Measurements from ENCODE around the gene SKOR1. TPM values are rescaled to one million over a fixed set of nuclear protein-coding genes. Genes with fewer than 3 reads are reported as not detected.

Gene SKOR1
- total RNA-seq, 2 donors from 2014 or later = 0.78 to 3.5 TPM

DNA sequence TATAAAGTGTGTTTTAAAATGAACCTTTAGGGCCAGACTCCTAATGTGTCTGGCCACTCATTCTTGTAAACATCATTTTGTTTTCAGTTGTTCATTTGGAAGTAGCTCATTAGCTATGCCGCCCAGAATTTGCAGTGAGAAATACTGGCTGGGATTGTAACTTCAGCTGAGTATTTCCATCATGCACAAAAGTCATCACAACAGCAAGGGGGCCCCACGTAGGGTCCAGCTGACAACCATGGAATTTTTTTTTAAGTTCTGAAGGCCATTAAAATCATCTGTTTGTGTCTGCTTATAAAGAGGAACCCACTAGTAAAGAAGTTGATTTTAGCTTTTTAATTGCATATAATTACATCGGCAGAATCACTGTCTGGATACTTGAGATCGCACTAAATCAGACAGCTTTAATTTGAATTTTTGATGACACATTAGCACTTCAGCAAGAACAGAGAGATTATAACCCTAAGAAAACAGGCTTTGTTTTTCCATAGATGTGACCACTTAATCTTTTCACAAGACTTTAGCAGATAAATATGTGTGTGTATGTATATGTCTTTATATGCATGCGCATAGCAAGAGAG, 46.3 kb upstream of the SKOR1 start:
- H3K4me1 ChIP-seq (ENCODE audit: control insufficient read depth in 1 of 2, low read depth in 2 of 2) = no peaks in the 10 kb centered on the region
- H3K36me3 ChIP-seq = peaks cover 3% of the 10 kb centered on the region
- no peaks in the 10 kb centered on the region for H3K27me3 ChIP-seq (replicated peaks; ENCODE audit: insufficient read depth)
- no peak overlapping the region for H3K4me3 ChIP-seq
- DNase-seq (ENCODE audit: low spot score) (no peak), ATAC-seq (ENCODE audit: insufficient number of reproducible peaks, low FRiP score, low read depth) (no peak)
- H3K27ac ChIP-seq = no peak overlapping the region
- TF ChIP-seq, protein P1, sequence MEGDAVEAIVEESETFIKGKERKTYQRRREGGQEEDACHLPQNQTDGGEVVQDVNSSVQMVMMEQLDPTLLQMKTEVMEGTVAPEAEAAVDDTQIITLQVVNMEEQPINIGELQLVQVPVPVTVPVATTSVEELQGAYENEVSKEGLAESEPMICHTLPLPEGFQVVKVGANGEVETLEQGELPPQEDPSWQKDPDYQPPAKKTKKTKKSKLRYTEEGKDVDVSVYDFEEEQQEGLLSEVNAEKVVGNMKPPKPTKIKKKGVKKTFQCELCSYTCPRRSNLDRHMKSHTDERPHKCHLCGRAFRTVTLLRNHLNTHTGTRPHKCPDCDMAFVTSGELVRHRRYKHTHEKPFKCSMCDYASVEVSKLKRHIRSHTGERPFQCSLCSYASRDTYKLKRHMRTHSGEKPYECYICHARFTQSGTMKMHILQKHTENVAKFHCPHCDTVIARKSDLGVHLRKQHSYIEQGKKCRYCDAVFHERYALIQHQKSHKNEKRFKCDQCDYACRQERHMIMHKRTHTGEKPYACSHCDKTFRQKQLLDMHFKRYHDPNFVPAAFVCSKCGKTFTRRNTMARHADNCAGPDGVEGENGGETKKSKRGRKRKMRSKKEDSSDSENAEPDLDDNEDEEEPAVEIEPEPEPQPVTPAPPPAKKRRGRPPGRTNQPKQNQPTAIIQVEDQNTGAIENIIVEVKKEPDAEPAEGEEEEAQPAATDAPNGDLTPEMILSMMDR (IDR thresholded peaks at IDR 0.05) = no peak
- H3K9me3 ChIP-seq = no peaks in the 10 kb centered on the region

DNA sequence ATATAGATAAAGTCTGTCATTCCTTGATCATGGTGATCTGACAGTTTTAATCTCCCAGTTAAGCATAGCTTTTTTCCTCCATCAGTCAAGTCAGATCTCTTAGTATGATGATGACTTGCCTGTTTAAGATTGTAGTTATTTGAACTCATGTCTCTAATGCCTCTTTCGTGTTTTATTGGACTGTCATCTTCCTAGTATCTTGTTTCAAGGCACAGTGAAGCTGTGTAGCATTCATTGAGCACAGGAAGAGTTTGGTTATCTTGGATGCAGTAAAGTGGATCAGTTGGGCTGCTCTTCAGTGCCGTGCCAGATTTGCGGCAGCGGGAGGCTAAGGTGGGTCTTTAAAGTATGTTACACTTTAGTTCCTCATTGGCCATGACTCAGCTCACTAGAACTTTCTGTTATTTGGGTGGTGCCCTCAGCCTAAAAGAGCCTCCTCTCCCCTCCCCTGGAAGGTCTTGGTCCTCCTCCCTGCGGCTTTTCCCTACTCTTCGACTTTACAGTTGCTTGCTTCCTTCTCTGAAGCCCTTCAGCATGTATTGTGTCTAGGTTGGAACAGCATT, 45.7 kb upstream of the SKOR1 start:
- Histone ChIP-seq H3K9me3 (no peaks in the 10 kb centered on the region), H3K36me3 (peaks cover 3% of the 10 kb centered on the region), H3K4me3 (no peak overlapping the region), H3K27me3 (replicated peaks; ENCODE audit: insufficient read depth) (no peaks in the 10 kb centered on the region), H3K4me1 (ENCODE audit: control insufficient read depth in 1 of 2, low read depth in 2 of 2) (no peaks in the 10 kb centered on the region), H3K27ac (no peak overlapping the region)
- no peak for ATAC-seq (ENCODE audit: insufficient number of reproducible peaks, low FRiP score, low read depth)
- TF ChIP-seq, protein P1 (IDR thresholded peaks at IDR 0.05) = no peak
- no peak for DNase-seq (ENCODE audit: low spot score)

DNA sequence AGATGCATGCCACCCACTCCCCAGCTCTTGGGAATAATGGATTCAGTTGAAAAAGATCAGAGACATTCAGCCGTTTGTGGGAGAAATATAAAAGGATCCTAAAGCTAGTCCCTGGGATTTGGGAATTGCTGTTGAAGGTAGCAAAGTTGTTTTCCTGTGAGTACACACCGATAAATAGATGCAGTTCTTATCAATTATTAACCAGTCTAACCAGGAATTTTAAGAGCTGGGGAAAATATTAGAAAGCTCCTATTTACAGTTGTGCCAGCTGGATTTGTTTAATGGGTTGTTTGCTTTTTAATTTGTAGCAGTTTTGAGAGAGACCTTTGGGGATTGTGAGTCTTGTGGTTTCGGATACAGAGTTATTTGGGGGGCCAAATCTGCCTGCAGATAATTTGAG, 44.2 kb upstream of the SKOR1 start:
- no peak for ATAC-seq (ENCODE audit: insufficient number of reproducible peaks, low FRiP score, low read depth)
- Histone ChIP-seq H3K27me3 (replicated peaks; ENCODE audit: insufficient read depth) (no peaks in the 10 kb centered on the region), H3K36me3 (peaks cover 3% of the 10 kb centered on the region), H3K9me3 (no peaks in the 10 kb centered on the region), H3K4me1 (ENCODE audit: control insufficient read depth in 1 of 2, low read depth in 2 of 2) (no peaks in the 10 kb centered on the region), H3K4me3 (no peak overlapping the region), H3K27ac (no peak overlapping the region)
- TF ChIP-seq, protein P1 (IDR thresholded peaks at IDR 0.05) = no peak
- no peak for DNase-seq (ENCODE audit: low spot score)

DNA sequence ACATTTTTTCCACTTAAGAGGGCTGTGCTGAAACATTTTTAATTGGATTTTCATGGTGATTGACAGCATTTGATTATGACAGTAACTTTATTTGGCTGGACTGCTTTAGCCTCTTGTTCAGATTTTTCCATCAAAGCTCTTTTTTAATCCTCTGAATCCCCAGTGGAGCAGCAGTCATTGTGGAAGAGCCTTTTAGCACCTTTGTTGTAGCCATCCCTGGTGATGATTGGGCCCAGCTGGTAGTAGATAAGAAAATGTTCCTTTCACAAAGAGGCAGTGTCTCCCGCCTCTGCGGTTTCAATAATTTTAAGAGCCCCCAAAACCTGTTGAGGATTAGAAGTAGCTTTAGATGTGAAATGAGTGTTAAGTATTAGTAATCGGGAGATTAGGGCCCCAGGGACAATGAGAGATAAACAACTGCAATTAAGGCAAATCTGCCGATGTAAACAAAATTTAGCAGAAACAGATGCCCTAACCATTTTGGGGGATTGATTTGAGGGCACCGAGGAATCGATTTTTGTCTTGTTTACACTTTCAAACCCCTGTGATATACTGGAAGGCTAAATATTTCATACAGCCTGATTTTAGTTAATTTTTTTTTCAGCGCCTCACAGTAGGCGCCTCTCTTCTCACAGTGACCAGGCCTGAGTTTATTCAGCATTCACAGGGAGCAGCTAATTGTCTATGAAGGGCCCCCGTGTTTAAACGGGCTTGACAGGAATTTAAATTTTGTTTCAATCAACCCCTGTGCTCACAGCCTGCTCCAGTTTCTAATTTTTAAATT, 43.2 kb upstream of the SKOR1 start:
- H3K4me1 ChIP-seq (ENCODE audit: control insufficient read depth in 1 of 2, low read depth in 2 of 2) = no peaks in the 10 kb centered on the region
- no peak for DNase-seq (ENCODE audit: low spot score)
- H3K36me3 ChIP-seq = peaks cover 3% of the 10 kb centered on the region
- no peak overlapping the region for H3K27ac ChIP-seq
- H3K27me3 ChIP-seq (replicated peaks; ENCODE audit: insufficient read depth) = no peaks in the 10 kb centered on the region
- H3K4me3 ChIP-seq = no peak overlapping the region
- no peak for ATAC-seq (ENCODE audit: insufficient number of reproducible peaks, low FRiP score, low read depth)
- TF ChIP-seq, protein P1 (IDR thresholded peaks at IDR 0.05) = no peak
- H3K9me3 ChIP-seq = no peaks in the 10 kb centered on the region

DNA sequence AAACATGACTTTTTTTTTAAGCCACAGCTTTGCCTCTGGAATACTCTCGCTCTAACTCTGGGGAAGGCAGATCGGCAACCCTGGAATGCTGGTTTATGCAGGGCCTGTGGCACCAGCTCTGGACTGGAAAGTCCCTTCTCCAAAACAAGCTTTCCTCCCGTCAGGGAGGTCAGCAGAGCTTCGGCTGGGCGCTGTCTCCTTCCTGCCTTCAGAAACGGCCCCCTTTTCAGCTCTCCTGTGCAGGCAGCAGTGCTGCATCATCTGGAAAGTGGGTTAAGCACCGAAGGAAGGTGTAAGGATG, 42.7 kb upstream of the SKOR1 start:
- Histone ChIP-seq H3K9me3 (no peaks in the 10 kb centered on the region), H3K27me3 (replicated peaks; ENCODE audit: insufficient read depth) (no peaks in the 10 kb centered on the region), H3K4me3 (no peak overlapping the region), H3K36me3 (peaks cover 3% of the 10 kb centered on the region), H3K4me1 (ENCODE audit: control insufficient read depth in 1 of 2, low read depth in 2 of 2) (no peaks in the 10 kb centered on the region), H3K27ac (no peak overlapping the region)
- DNase-seq (ENCODE audit: low spot score) = no peak
- TF ChIP-seq, protein P1 (IDR thresholded peaks at IDR 0.05) = no peak
- ATAC-seq (ENCODE audit: insufficient number of reproducible peaks, low FRiP score, low read depth) = no peak

Measured in thoracic aorta (tissue), 2 donors.